Neural progenitor cell (in vitro differentiated cells): ENCODE results near the gene NELFA. TPM values are rescaled to one million over a fixed set of nuclear protein-coding genes. Genes with fewer than 3 reads are reported as not detected.

Source experiments
- DNase-seq: peaks from one replicate; pipeline ENCODE4 v3.0.0-alpha.2; 2016; ENCODE audit warnings: low spot score
- H2AFZ ChIP-seq: fragments of 200-600 bp; sonication (generic); replicated peaks from 2 replicates; pipeline ENCODE4 v1.6.1; 2016; ENCODE audit warnings: antibody characterized with exemption
- H3F3A ChIP-seq: fragments of 200-600 bp; sonication (generic); 2 replicates; pipeline ENCODE4 v1.6.1; 2016; ENCODE audit warnings: antibody characterized with exemption, low read depth
- H3K27ac ChIP-seq: fragments of 200-600 bp; sonication (generic); 2 replicates; pipeline ENCODE4 v1.5.1; 2016; ENCODE audit warnings: mild to moderate bottlenecking
- H3K27me3 ChIP-seq: fragments of 200-600 bp; sonication (generic); 2 replicates; pipeline ENCODE4 v1.6.1; 2016; ENCODE audit warnings: mild to moderate bottlenecking, moderate library complexity
- H3K36me3 ChIP-seq: fragments of 200-600 bp; sonication (generic); 2 replicates; pipeline ENCODE4 v1.5.1; 2016
- H3K4me1 ChIP-seq: fragments of 200-600 bp; sonication (generic); 2 replicates; pipeline ENCODE4 v1.6.1; 2016; ENCODE audit warnings: mixed run types
- H3K4me2 ChIP-seq: fragments of 200-600 bp; sonication (generic); 2 replicates; pipeline ENCODE4 v1.6.1; 2016
- H3K4me3 ChIP-seq: fragments of 200-600 bp; sonication (generic); 2 replicates; pipeline ENCODE4 v1.5.1; 2016
- H3K79me2 ChIP-seq: fragments of 200-600 bp; sonication (generic); 2 replicates; pipeline ENCODE4 v1.6.1; 2016; ENCODE audit warnings: low read depth
- H3K9ac ChIP-seq: fragments of 200-600 bp; sonication (generic); 2 replicates; pipeline ENCODE4 v1.6.1; 2016
- H3K9me3 ChIP-seq: fragments of 200-600 bp; sonication (generic); 2 replicates; pipeline ENCODE4 v1.5.1; 2016; ENCODE audit warnings: low read depth
- H4K20me1 ChIP-seq: fragments of 200-600 bp; sonication (generic); 2 replicates; pipeline ENCODE4 v1.6.1; 2016; ENCODE audit warnings: low read depth
- H3K27ac Mint-ChIP-seq: 3 replicates; pipeline ENCODE4 v1.8.0; 2021; ENCODE audit warnings: mixed read lengths
- H3K27me3 Mint-ChIP-seq: 2 replicates; pipeline ENCODE4 v1.8.0; 2022; ENCODE audit warnings: low read depth, mild to moderate bottlenecking, inconsistent platforms, moderate library complexity, mixed read lengths; ENCODE audit not compliant: insufficient read depth
- H3K36me3 Mint-ChIP-seq: 3 replicates; pipeline ENCODE4 v1.8.0; 2021; ENCODE audit warnings: mixed read lengths
- H3K4me1 Mint-ChIP-seq: 3 replicates; pipeline ENCODE4 v1.8.0; 2021; ENCODE audit warnings: mixed read lengths
- H3K4me3 Mint-ChIP-seq: 3 replicates; pipeline ENCODE4 v1.8.0; 2021; ENCODE audit warnings: mild to moderate bottlenecking, moderate library complexity, mixed read lengths
- H3K9me3 Mint-ChIP-seq: 3 replicates; pipeline ENCODE4 v1.8.0; 2020; ENCODE audit warnings: mixed read lengths
- EZH2 ChIP-seq: fragments of 200-600 bp; sonication (generic); IDR thresholded peaks from 2 replicates; pipeline ENCODE4 v1.6.1; 2017; ENCODE audit warnings: antibody characterized with exemption, mild to moderate bottlenecking, moderate library complexity
- EZH2phosphoT487 ChIP-seq: fragments of 200-600 bp; sonication (generic); IDR thresholded peaks from 2 replicates; pipeline ENCODE4 v1.6.1; 2017; ENCODE audit warnings: antibody characterized with exemption
- total RNA-seq: library from RNA; depleted of rRNA; stranded (reverse); fragments of >200 nt; gene quantifications from 2 replicates; pipeline ENCODE4 v1.2.3, GENCODE V29; 2015; ENCODE audit warnings: low replicate concordance
- TF ChIP-seq, protein P1 (sequence below): fragments of 200-600 bp; sonication (generic); IDR thresholded peaks from 2 replicates; pipeline ENCODE4 v1.5.1; 2017; ENCODE audit warnings: antibody characterized with exemption, mild to moderate bottlenecking

Gene NELFA
- total RNA-seq, 1 donor from 2014 or later, result 18.0 TPM

DNA sequence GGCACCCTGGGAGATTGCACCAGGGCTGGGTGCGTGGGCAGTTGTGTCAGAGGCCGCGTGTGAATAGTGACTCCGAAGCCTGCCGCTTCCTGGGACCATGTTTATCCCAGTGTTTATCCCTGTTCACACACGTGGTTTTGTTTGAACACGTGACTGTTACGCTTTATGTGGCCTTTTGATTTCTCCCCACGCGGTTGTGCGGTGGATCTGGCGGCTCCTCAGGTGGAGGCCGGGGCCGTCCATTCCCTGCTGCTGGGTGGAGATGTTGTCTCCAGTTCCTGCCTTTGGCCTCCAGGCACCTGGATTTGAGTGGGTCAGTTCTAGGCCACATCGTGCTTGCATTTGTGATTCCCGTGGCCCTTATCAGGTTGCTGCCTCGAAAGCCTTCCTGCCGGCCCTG, 35.1 kb downstream of the NELFA start:
- peaks cover 17% of the 10 kb centered on the region for H4K20me1 ChIP-seq
- H2AFZ ChIP-seq, result no peak overlapping the region
- H3K27me3 Mint-ChIP-seq, result peaks cover 4% of the 10 kb centered on the region
- no peak overlapping the region for H3K4me3 Mint-ChIP-seq
- TF ChIP-seq EZH2, result no peak
- TF ChIP-seq, protein P1, sequence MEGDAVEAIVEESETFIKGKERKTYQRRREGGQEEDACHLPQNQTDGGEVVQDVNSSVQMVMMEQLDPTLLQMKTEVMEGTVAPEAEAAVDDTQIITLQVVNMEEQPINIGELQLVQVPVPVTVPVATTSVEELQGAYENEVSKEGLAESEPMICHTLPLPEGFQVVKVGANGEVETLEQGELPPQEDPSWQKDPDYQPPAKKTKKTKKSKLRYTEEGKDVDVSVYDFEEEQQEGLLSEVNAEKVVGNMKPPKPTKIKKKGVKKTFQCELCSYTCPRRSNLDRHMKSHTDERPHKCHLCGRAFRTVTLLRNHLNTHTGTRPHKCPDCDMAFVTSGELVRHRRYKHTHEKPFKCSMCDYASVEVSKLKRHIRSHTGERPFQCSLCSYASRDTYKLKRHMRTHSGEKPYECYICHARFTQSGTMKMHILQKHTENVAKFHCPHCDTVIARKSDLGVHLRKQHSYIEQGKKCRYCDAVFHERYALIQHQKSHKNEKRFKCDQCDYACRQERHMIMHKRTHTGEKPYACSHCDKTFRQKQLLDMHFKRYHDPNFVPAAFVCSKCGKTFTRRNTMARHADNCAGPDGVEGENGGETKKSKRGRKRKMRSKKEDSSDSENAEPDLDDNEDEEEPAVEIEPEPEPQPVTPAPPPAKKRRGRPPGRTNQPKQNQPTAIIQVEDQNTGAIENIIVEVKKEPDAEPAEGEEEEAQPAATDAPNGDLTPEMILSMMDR, result no peak
- no peak overlapping the region for H3K9ac ChIP-seq
- no peaks in the 10 kb centered on the region for H3K27me3 ChIP-seq
- no peak overlapping the region for H3K27ac Mint-ChIP-seq
- no peak for DNase-seq
- H3K4me2 ChIP-seq, result no peak overlapping the region
- no peaks in the 10 kb centered on the region for H3K36me3 ChIP-seq
- no peaks in the 10 kb centered on the region for H3K79me2 ChIP-seq
- no peak overlapping the region for H3K4me3 ChIP-seq
- H3K9me3 ChIP-seq, result no peaks in the 10 kb centered on the region
- H3F3A ChIP-seq, result peaks cover 13% of the 10 kb centered on the region
- peaks cover 39% of the 10 kb centered on the region for H3K36me3 Mint-ChIP-seq
- H3K4me1 Mint-ChIP-seq, result no peaks in the 10 kb centered on the region
- no peaks in the 10 kb centered on the region for H3K9me3 Mint-ChIP-seq
- H3K27ac ChIP-seq, result no peak overlapping the region
- no peaks in the 10 kb centered on the region for H3K4me1 ChIP-seq

- H2AFZ ChIP-seq, result no peak overlapping the region
- peaks cover 17% of the 10 kb centered on the region for H4K20me1 ChIP-seq
- H3K4me1 Mint-ChIP-seq, result no peaks in the 10 kb centered on the region
- H3K27me3 ChIP-seq, result no peaks in the 10 kb centered on the region
- no peak overlapping the region for H3K4me2 ChIP-seq
- H3K79me2 ChIP-seq, result no peaks in the 10 kb centered on the region
- H3K27ac Mint-ChIP-seq, result no peak overlapping the region
- no peak overlapping the region for H3K4me3 ChIP-seq
- no peaks in the 10 kb centered on the region for H3K9me3 Mint-ChIP-seq
- no peak overlapping the region for H3K27ac ChIP-seq
- H3F3A ChIP-seq, result peaks cover 9% of the 10 kb centered on the region
- TF ChIP-seq EZH2 (no peak), EZH2phosphoT487 (no peak)
- TF ChIP-seq, protein P1, result no peak
- H3K27me3 Mint-ChIP-seq, result peaks cover 4% of the 10 kb centered on the region
- H3K4me3 Mint-ChIP-seq, result no peak overlapping the region
- no peaks in the 10 kb centered on the region for H3K36me3 ChIP-seq
- H3K36me3 Mint-ChIP-seq, result peaks cover 44% of the 10 kb centered on the region
- H3K9me3 ChIP-seq, result no peaks in the 10 kb centered on the region
- no peaks in the 10 kb centered on the region for H3K4me1 ChIP-seq
- H3K9ac ChIP-seq, result no peak overlapping the region
- DNase-seq, result no peak
These were observed 35.6 kb downstream of the NELFA start for GRCh38 chr4:1973218-1973617.

DNA sequence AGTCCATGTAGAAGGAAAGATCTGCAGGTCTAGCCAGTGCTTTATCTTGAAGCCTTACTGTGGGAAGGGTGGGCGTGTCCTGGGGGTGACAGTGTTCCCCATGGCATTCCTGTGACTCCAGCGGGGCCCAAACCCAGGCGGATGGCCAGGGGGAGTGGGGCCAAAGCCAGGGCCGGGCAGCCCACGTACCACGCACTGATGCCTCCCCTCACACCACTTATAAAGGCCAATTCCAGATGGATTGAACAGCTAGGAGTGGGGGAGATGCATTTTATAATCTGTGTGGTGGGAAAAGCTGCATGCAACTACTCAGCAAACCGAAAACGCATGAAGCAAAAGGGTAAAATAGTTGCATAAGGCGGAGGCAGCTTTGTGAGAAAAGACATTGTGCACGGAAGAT, 36.4 kb downstream of the NELFA start:
- TF ChIP-seq EZH2 (no peak), EZH2phosphoT487 (no peak)
- TF ChIP-seq, protein P1, result no peak
- Histone ChIP-seq H3F3A (peaks cover 1% of the 10 kb centered on the region), H3K4me1 (no peaks in the 10 kb centered on the region)

More for the DNA sequence above, 36.4 kb downstream of the NELFA start:
- no peak overlapping the region for H3K4me2 ChIP-seq
- no peaks in the 10 kb centered on the region for H3K27me3 ChIP-seq
- H2AFZ ChIP-seq, result no peak overlapping the region
- H3K4me3 ChIP-seq, result no peak overlapping the region
- no peaks in the 10 kb centered on the region for H3K79me2 ChIP-seq
- no peak overlapping the region for H3K4me3 Mint-ChIP-seq
- H3K9me3 ChIP-seq, result no peaks in the 10 kb centered on the region
- H3K9ac ChIP-seq, result no peak overlapping the region
- no peak for DNase-seq
- no peaks in the 10 kb centered on the region for H3K36me3 ChIP-seq
- H4K20me1 ChIP-seq, result peaks cover 17% of the 10 kb centered on the region
- H3K9me3 Mint-ChIP-seq, result no peaks in the 10 kb centered on the region
- no peak overlapping the region for H3K27ac ChIP-seq
- peaks cover 4% of the 10 kb centered on the region for H3K27me3 Mint-ChIP-seq
- no peak overlapping the region for H3K27ac Mint-ChIP-seq
- H3K4me1 Mint-ChIP-seq, result no peaks in the 10 kb centered on the region
- peaks cover 45% of the 10 kb centered on the region for H3K36me3 Mint-ChIP-seq
